ENCODE results near the gene DNAH10. TPM values are rescaled to one million over a fixed set of nuclear protein-coding genes. Genes with fewer than 3 reads are reported as not detected.

DNAH10 gene
- 0.74 TPM in 1 of 2 replicates, not detected in the other for total RNA-seq (2014; rRNA removed; shearing (Covaris generic); ENCODE audit: low replicate concordance)

- in situ Hi-C loops (cut with HindIII; ENCODE audit: low pct_unique_long_range_greater_than_20kb, low sequenced_read_pairs), result no loop called here
These were observed at the start of gene DNAH10 for GRCh38 chr12:123761841-123762714. Gene DNAH10, plus strand, starts transcription at chr12:123762301. Its CDS starts 36 bp downstream, at chr12:123762337.

GRCh38 chr12:123712780-123713319, 49.3 kb upstream of the DNAH10 start:
- DNase-seq (ENCODE audit: low read depth), result no peak
- in situ Hi-C loops (cut with HindIII; ENCODE audit: low pct_unique_long_range_greater_than_20kb, low sequenced_read_pairs), result no loop called here

More at GRCh38 chr12:123761841-123762714, at the start of gene DNAH10:
- no peak for DNase-seq (ENCODE audit: low read depth)

GRCh38 chr12:123713398-123713797, 48.7 kb upstream of the DNAH10 start:
- in situ Hi-C loops (cut with HindIII; ENCODE audit: low pct_unique_long_range_greater_than_20kb, low sequenced_read_pairs), result no loop called here
- no peak for DNase-seq (ENCODE audit: low read depth)

- in situ Hi-C loops (cut with HindIII; ENCODE audit: low pct_unique_long_range_greater_than_20kb, low sequenced_read_pairs), result no loop called here
- no peak for DNase-seq (ENCODE audit: low read depth)
These were observed 48.1 kb upstream of the DNAH10 start for GRCh38 chr12:123713823-123714585.

GRCh38 chr12:123715195-123715594, 46.9 kb upstream of the DNAH10 start:
- DNase-seq (ENCODE audit: low read depth), result no peak

GRCh38 chr12:123717350-123717749, 44.8 kb upstream of the DNAH10 start:
- in situ Hi-C loops (cut with HindIII; ENCODE audit: low pct_unique_long_range_greater_than_20kb, low sequenced_read_pairs), result no loop called here
- DNase-seq (ENCODE audit: low read depth), result no peak

More at GRCh38 chr12:123715195-123715594, 46.9 kb upstream of the DNAH10 start:
- in situ Hi-C loops (cut with HindIII; ENCODE audit: low pct_unique_long_range_greater_than_20kb, low sequenced_read_pairs), result no loop called here

- in situ Hi-C loops (cut with HindIII; ENCODE audit: low pct_unique_long_range_greater_than_20kb, low sequenced_read_pairs), result no loop called here
- DNase-seq (ENCODE audit: low read depth), result no peak
These were observed 41.8 kb upstream of the DNAH10 start for GRCh38 chr12:123720141-123720814.

- DNase-seq (ENCODE audit: low read depth), result no peak
- in situ Hi-C loops (cut with HindIII; ENCODE audit: low pct_unique_long_range_greater_than_20kb, low sequenced_read_pairs), result no loop called here
These were observed 40.9 kb upstream of the DNAH10 start for GRCh38 chr12:123721245-123721644.

GRCh38 chr12:123723011-123723410, 39.1 kb upstream of the DNAH10 start:
- no peak for DNase-seq (ENCODE audit: low read depth)
- in situ Hi-C loops (cut with HindIII; ENCODE audit: low pct_unique_long_range_greater_than_20kb, low sequenced_read_pairs), result no loop called here

GRCh38 chr12:123723765-123724164, 38.3 kb upstream of the DNAH10 start:
- in situ Hi-C loops (cut with HindIII; ENCODE audit: low pct_unique_long_range_greater_than_20kb, low sequenced_read_pairs), result no loop called here
- no peak for DNase-seq (ENCODE audit: low read depth)

- no peak for DNase-seq (ENCODE audit: low read depth)
- in situ Hi-C loops (cut with HindIII; ENCODE audit: low pct_unique_long_range_greater_than_20kb, low sequenced_read_pairs), result no loop called here
These were observed 35.9 kb upstream of the DNAH10 start for GRCh38 chr12:123726244-123726643.

GRCh38 chr12:123726962-123727361, 35.1 kb upstream of the DNAH10 start:
- no peak for DNase-seq (ENCODE audit: low read depth)
- in situ Hi-C loops (cut with HindIII; ENCODE audit: low pct_unique_long_range_greater_than_20kb, low sequenced_read_pairs), result no loop called here

- no peak for DNase-seq (ENCODE audit: low read depth)
- in situ Hi-C loops (cut with HindIII; ENCODE audit: low pct_unique_long_range_greater_than_20kb, low sequenced_read_pairs), result no loop called here
These were observed 34.2 kb upstream of the DNAH10 start for GRCh38 chr12:123727878-123728277.

GRCh38 chr12:123731596-123731995, 30.5 kb upstream of the DNAH10 start:
- in situ Hi-C loops (cut with HindIII; ENCODE audit: low pct_unique_long_range_greater_than_20kb, low sequenced_read_pairs), result no loop called here

GRCh38 chr12:123732251-123732650, 29.9 kb upstream of the DNAH10 start:
- in situ Hi-C loops (cut with HindIII; ENCODE audit: low pct_unique_long_range_greater_than_20kb, low sequenced_read_pairs), result no loop called here
- DNase-seq (ENCODE audit: low read depth), result no peak

More at GRCh38 chr12:123731596-123731995, 30.5 kb upstream of the DNAH10 start:
- no peak for DNase-seq (ENCODE audit: low read depth)

GRCh38 chr12:123733229-123733628, 28.9 kb upstream of the DNAH10 start:
- in situ Hi-C loops (cut with HindIII; ENCODE audit: low pct_unique_long_range_greater_than_20kb, low sequenced_read_pairs), result no loop called here
- DNase-seq (ENCODE audit: low read depth), result no peak

- no peak for DNase-seq (ENCODE audit: low read depth)
- in situ Hi-C loops (cut with HindIII; ENCODE audit: low pct_unique_long_range_greater_than_20kb, low sequenced_read_pairs), result no loop called here
These were observed 27.8 kb upstream of the DNAH10 start for GRCh38 chr12:123734268-123734667.

GRCh38 chr12:123741937-123742572, 20.0 kb upstream of the DNAH10 start:
- DNase-seq (ENCODE audit: low read depth), result no peak
- in situ Hi-C loops (cut with HindIII; ENCODE audit: low pct_unique_long_range_greater_than_20kb, low sequenced_read_pairs), result no loop called here
